Right lung (tissue), 5 donors: ENCODE measurements around the gene MYL6B. TPM values are rescaled to one million over a fixed set of nuclear protein-coding genes. Genes with fewer than 3 reads are reported as not detected.
"Not testable (repeated sequence)": the region's sequence is repeated elsewhere in the genome, so short reads cannot be mapped to it uniquely, and the experiment has no call there.

ENCODE experiments used
- DNase-seq, 2 donors: peaks; one replicate each; pipeline ENCODE4 v3.0.0-alpha.2; 2013
- polyA plus RNA-seq, 5 donors: library from polyadenylated mRNA; unstranded; fragments of 120-200 nt; gene quantifications; one replicate each; pipeline versions ENCODE4 v1.2.1 to v1.2.3, GENCODE V29; 2013; ENCODE audit warnings: inconsistent platforms in 1 of 5, low replicate concordance in 1 of 5; ENCODE audit not compliant: insufficient read length in 5 of 5, insufficient read depth in 1 of 5

Gene MYL6B
- polyA plus RNA-seq, 5 donors = 162 to 215 (median 172) TPM

- DNase-seq = no peak
Measured at GRCh38 chr12:56163533-56164344, 11.4 kb downstream of the MYL6B start.

- DNase-seq = no peak
Measured at GRCh38 chr12:56164345-56164729, 11.9 kb downstream of the MYL6B start.

GRCh38 chr12:56165369-56165768 is 13.0 kb downstream of the MYL6B start:
- DNase-seq = no peak

- DNase-seq = no peak
Measured at GRCh38 chr12:56169229-56169759, 16.9 kb downstream of the MYL6B start.

- no peak for DNase-seq
Measured at GRCh38 chr12:56172839-56173238, 20.5 kb downstream of the MYL6B start.

GRCh38 chr12:56178347-56178746 is 26.0 kb downstream of the MYL6B start:
- no peak for DNase-seq

GRCh38 chr12:56186957-56187356 is 34.6 kb downstream of the MYL6B start:
- DNase-seq = no peak

GRCh38 chr12:56188131-56188777 is 35.9 kb downstream of the MYL6B start:
- no peak for DNase-seq

- no peak for DNase-seq
Measured at GRCh38 chr12:56188778-56189098, 36.4 kb downstream of the MYL6B start.

- peak; percentile 80 to 83 for DNase-seq
Measured at GRCh38 chr12:56189099-56189917, 36.9 kb downstream of the MYL6B start, which contains the start of gene SMARCC2. Gene SMARCC2 (minus strand): TSS chr12:56189483. CDS start chr12:56189461, 22 bp downstream.

- peak; percentile 90 to 94 for DNase-seq
Measured at GRCh38 chr12:56189918-56190694, 37.7 kb downstream of the MYL6B start.

- no peak for DNase-seq
Measured at GRCh38 chr12:56190695-56191155, 38.3 kb downstream of the MYL6B start.

- DNase-seq = no peak
Measured at GRCh38 chr12:56192582-56192981, 40.2 kb downstream of the MYL6B start.

GRCh38 chr12:56193025-56193578 is 40.7 kb downstream of the MYL6B start:
- peak; percentile 38 to 65 for DNase-seq

GRCh38 chr12:56196818-56197550 is 44.6 kb downstream of the MYL6B start:
- DNase-seq = not testable (repeated sequence)

- DNase-seq = no peak
Measured at GRCh38 chr12:56197921-56198635, 45.7 kb downstream of the MYL6B start.

- no peak for DNase-seq
Measured at GRCh38 chr12:56198836-56199235, 46.4 kb downstream of the MYL6B start.

- DNase-seq = no peak
Measured at GRCh38 chr12:56202366-56202765, 50.0 kb downstream of the MYL6B start.

GRCh38 chr12:56202838-56203237 is 50.5 kb downstream of the MYL6B start:
- no peak for DNase-seq

GRCh38 chr12:56204275-56204674 is 51.9 kb downstream of the MYL6B start:
- no peak for DNase-seq
